Epithelial cell of alveolus of lung (primary cell): Measurements from ENCODE around the gene CLINT1. TPM values are rescaled to one million over a fixed set of nuclear protein-coding genes. Genes with fewer than 3 reads are reported as not detected.

Source experiments
- total RNA-seq: library from RNA; depleted of rRNA; stranded (reverse); fragments of >200 nt; gene quantifications from 2 replicates; pipeline ENCODE4 v1.2.1, GENCODE V29; 2015

CLINT1 gene
- 39.8 and 53.7 TPM in 2 replicates for total RNA-seq

DNA sequence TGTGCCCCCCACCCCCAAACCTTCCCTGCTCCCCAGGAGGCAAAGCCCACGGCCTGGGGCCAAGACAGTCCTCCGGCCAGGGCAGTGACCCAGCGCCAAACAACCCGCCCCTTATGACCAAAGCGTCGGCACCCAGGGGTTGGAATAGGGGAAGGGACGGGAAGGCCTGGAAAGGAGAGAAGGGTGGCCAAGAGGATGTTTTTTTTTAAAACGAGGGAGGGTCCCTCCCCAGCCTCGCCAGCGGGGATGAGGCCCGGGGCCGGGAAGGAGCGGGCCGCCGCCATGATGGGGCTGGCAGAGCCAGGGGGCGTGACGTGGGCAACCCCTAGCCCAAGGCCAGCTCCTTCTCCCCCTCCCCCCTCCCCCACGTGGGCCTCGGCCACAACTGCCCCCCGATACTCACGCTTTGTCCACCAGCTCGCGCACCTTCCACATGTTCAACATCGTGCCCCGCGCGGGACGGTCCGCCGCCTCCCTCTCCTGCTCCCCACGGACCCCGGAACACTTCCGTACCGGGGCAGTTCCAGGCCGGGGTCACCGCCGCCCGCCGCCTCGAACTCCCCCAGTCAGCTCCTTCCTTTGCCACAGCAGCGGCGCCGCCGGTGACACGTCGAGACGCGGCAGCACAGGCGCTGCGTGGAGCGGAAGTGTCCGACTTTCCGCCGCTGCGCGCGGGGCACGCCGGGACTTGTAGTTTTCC lies at the start of gene CLINT1:
TSS of gene CLINT1 (minus strand) at position 619 of the 700 bp plus-strand sequence. CDS start at position 444, 175 bp downstream.

DNA sequence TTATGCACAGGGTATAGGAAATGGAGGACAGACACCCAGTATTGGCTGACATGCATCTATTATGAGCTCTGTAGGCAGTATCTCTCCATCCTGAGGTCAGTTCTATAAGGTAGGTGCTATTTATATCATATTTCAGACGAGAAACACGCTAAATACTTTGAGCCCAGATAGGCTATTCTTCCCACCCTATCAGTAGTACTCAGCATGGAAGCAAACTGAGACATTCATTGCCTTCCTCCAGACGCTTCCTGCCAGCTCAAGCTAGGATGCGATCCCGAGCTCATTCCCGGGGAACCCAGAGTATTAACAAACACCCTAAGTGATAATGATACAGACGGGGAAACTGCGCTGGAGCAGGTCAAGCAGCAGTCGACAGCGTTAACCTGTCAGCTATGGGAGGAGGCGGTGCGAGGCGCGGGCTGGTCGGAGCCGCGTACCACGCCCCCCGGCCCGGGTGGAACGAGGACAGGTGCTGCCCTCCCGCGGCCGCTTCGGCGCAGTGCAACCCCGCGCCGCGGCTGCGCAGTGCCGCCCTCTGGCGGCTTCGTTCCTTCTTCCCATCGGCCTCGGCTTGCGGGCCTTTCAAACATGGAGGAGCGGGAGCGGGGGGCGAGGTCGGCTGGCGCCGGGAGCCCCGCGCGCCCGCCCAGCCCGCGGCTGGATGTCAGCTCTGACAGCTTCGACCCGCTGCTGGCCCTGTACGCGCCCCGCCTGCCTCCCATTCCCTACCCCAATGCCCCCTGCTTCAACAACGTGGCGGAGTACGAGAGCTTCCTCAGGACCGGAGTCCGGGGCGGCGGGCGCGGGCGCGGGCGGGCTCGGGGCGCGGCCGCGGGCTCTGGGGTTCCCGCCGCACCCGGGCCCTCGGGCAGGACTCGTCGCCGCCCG lies 115.5 kb downstream of the CLINT1 start, which contains the start of gene LSM11:
TSS of gene LSM11 (plus strand) at position 550 of the 888 bp plus-strand sequence. CDS start at position 589, 39 bp downstream.

Other genes starting within 250 kb of the CLINT1 start
- not detected in 2 replicates for gene SOX30, start 206.7 kb downstream of the CLINT1 start, total RNA-seq
- not detected in 2 replicates for gene C5orf52, start 187.6 kb downstream of the CLINT1 start, total RNA-seq
- gene THG1L, start 127.7 kb downstream of the CLINT1 start, total RNA-seq, result 15.2 and 17.7 TPM in 2 replicates
- 2.3 and 4.3 TPM in 2 replicates for gene LSM11, start 115.4 kb downstream of the CLINT1 start, total RNA-seq